ENCODE measurements around the gene RDX. TPM values are rescaled to one million over a fixed set of nuclear protein-coding genes. Genes with fewer than 3 reads are reported as not detected.

RDX gene
- total RNA-seq, 1 experiment from 2014 or later = 131 TPM

GRCh38 chr11:110340436-110340835 is 44.0 kb upstream of the RDX start:
- no TSS peak for BruUV-seq (replicated peaks)
- ChIA-PET POLR2A (interaction anchor here (0.9 kb wide), 1 partner anchor 11 kb away, joined by 4 read pairs; no protein-coding TSS in a partner anchor), CTCF (no interaction called here), RAD21 (ENCODE audit: low non-redundant PET in 1 of 2, low total read pairs in 2 of 2, uncharacterized antibody in 2 of 2, unreplicated experiment in 2 of 2) (no interaction called here)
- no peaks in the 10 kb centered on the region for H3K9me3 ChIP-seq (ENCODE audit: control insufficient read depth in 1 of 2, insufficient read depth in 1 of 2, low read depth in 1 of 2, low read length in 2 of 2)
- TF ChIP-seq REST (IDR thresholded peaks at IDR 0.05; ENCODE audit: low read depth) (no peak), SIN3A (IDR thresholded peaks at IDR 0.05; ENCODE audit: low read depth) (no peak), ZFX (IDR thresholded peaks at IDR 0.05) (no peak), ATF3 (IDR thresholded peaks at IDR 0.05) (no peak), CBX3 (IDR thresholded peaks at IDR 0.05; ENCODE audit: low read depth) (no peak), EGR1 (IDR thresholded peaks at IDR 0.05; ENCODE audit: low read depth) (no peak), SRF (IDR thresholded peaks at IDR 0.05; ENCODE audit: low read depth) (no peak), FOSL1 (IDR thresholded peaks at IDR 0.05; ENCODE audit: low read depth) (no peak), YY1 (IDR thresholded peaks at IDR 0.05; ENCODE audit: extremely low read depth, insufficient replicate concordance, low read depth, low read length) (no peak), MAX (IDR thresholded peaks at IDR 0.05) (no peak), CEBPB (IDR thresholded peaks at IDR 0.05; ENCODE audit: low read depth) (no peak), CTCF (IDR thresholded peaks at IDR 0.05 in 2 of 3, conservative IDR thresholded peaks at IDR 0.05 in 1 of 3; ENCODE audit: borderline replicate concordance in 1 of 3, insufficient read depth in 1 of 3, low read depth in 2 of 3, low read length in 2 of 3) (no peak), EZH2 (IDR thresholded peaks at IDR 0.05) (no peak), EZH2phosphoT487 (IDR thresholded peaks at IDR 0.05; ENCODE audit: borderline replicate concordance) (no peak), JUND (IDR thresholded peaks at IDR 0.05) (no peak), POLR2AphosphoS5 (IDR thresholded peaks at IDR 0.05; ENCODE audit: low read depth, low read length) (no peak), TCF7L2 (IDR thresholded peaks at IDR 0.05; ENCODE audit: borderline replicate concordance, extremely low read depth, insufficient read depth, insufficient read length) (no peak)
- H3K27me3 ChIP-seq (ENCODE audit: insufficient read depth, low read length) = no peaks in the 10 kb centered on the region
- no peak overlapping the region for H2AFZ ChIP-seq (ENCODE audit: low read depth, low read length, poor library complexity, severe bottlenecking)
- H3K36me3 ChIP-seq (ENCODE audit: control insufficient read depth in 1 of 2, insufficient read depth in 2 of 2, low read length in 2 of 2) = 0 out of 4 replicates have a peak, but pooled peaks cover 0 to 2% of the 10 kb centered on the region in 2 experiments
- intact Hi-C loops (cut with micrococcal nuclease) = no loop called here
- H3K79me2 ChIP-seq (ENCODE audit: insufficient read depth, low read length) = no peaks in the 10 kb centered on the region
- H4K20me1 ChIP-seq (ENCODE audit: insufficient read depth) = no peaks in the 10 kb centered on the region
- no peaks in the 10 kb centered on the region for H3K9me2 ChIP-seq (ENCODE audit: insufficient read depth)
- DNase-seq (ENCODE audit: low read depth, low spot score) (no peak), ATAC-seq (no peak)
- no peak overlapping the region for H3K9ac ChIP-seq (ENCODE audit: low read length)
- peaks cover 16 to 30% of the 10 kb centered on the region in 2 experiments for H3K4me1 ChIP-seq (ENCODE audit: control insufficient read depth in 1 of 2, insufficient read depth in 2 of 2, low read length in 2 of 2)
- H3K4me2 ChIP-seq (ENCODE audit: low read length) = no peak overlapping the region
- H3K27ac ChIP-seq (ENCODE audit: low read depth, low read length) = no peak overlapping the region
- no peak overlapping the region for H3K4me3 ChIP-seq (replicated peaks in 1 of 2; ENCODE audit: low read depth in 1 of 2, low read length in 2 of 2)
